NCI-H187 (cell line): ENCODE data around the gene GSX2.
A peak's percentile ranks its signal among the peaks of the same experiment; 100 is the strongest.
"Not testable (repeated sequence)": the region's sequence is repeated elsewhere in the genome, so short reads cannot be mapped to it uniquely, and the experiment has no call there.

Source experiments
- DNase-seq, 2 experiments: peaks; one replicate each; lab custom pipeline; 2025; lab: John Stamatoyannopoulos, UW

GSX2 gene

DNA sequence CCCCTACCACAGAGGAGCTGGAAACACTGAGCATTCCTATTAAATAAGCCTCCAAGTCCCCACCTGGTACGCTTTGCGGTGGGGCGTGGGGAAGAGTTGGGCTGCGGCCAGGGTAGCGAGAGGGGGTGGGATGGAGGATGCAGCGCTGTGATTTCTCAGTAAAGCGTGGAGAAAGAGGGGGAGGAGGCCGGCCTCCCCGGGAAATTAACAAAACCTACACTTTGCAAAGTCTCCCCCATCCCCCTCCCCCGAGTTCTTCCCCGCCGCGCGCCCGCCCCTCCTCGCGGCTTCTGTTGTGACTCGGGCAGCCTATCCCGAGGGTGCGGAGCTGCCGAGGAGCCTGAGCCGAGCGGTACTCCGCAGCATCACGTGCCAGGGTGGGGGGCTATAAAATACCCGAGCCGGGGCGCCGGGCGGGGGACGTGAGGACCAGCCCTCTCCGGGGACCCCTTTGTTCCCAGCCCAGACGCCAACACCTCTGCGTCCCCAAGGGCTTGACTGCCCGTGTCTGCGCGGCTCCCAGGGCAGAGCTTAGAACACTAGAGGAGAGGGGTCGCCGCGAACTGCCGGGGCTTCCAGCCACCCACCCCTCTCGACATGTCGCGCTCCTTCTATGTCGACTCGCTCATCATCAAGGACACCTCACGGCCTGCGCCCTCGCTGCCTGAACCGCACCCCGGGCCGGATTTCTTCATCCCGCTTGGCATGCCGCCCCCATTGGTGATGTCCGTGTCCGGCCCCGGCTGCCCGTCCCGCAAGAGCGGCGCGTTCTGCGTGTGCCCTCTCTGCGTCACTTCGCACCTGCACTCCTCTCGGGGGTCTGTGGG lies at the start of gene GSX2:
TSS of gene GSX2 (plus strand) at position 416 of the 827 bp plus-strand sequence. CDS start at position 598, 182 bp downstream.
- no peak for DNase-seq

DNA sequence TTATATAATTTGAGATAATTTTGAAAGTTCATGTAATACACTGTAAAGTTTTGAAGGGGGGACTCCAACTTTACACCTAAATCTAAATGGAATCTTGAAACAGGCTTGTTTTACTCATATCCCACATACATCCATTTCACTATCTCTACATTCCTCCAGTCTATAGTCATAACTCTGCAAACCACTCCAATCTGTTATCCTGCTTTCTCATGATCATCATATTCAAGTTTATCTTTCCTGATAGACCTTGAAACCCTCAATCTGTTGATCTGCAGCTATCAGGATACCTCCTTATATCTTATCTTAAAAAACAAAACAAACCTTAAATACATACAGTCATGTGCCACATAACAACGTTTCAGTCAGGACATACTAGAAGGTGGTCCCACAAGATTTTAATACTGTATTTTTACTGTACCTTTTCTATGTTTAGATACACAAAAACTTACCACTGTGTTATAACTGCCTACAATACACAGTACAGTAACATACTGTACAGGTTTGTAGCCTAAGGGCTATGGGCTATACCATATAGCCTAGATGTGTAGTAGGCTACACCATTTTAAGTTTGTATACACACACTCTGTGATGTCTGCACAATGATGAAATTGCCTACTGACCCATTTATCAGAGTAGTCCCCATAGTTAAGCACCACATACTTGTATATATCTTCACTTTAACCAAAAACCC lies 49.6 kb upstream of the GSX2 start:
- DNase-seq: no peak

DNA sequence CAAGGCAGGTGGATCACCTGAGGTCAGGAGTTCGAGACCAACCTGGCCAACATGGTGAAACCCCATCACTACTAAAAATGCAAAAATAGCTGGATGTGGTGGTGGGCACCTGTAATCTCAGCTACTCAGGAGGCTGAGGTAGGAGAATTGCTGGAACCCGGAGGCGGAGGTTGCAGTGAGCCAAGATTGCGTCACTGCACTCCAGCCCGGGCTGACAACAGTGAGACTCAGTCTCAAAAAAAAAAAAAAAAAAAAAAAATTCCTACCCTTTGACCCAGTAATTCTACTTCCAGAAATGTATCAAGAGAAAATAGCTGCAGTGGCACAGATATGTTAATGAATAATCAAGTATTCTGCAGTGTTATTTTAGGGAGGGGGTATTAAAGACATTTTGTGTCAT lies 46.6 kb upstream of the GSX2 start:
- DNase-seq: not testable (repeated sequence)

DNA sequence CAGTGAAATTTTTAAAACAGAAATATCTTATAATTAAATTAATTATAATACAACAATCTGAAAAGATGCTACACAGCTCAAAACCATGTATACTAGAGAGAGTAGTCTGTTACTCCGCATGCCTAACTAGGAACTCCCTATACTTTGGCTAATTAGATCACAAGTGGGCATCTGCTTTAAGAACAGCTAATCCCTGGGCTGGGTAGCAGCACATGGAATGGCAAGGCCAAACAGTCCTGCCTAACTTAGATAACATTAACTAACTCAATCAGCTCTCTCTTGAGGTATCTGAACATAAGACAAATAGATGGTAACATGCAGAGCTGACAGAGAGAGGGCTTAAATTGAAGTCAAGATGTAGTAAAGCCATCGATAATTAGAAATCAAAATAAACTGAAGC lies 45.5 kb upstream of the GSX2 start:
- no peak for DNase-seq

DNA sequence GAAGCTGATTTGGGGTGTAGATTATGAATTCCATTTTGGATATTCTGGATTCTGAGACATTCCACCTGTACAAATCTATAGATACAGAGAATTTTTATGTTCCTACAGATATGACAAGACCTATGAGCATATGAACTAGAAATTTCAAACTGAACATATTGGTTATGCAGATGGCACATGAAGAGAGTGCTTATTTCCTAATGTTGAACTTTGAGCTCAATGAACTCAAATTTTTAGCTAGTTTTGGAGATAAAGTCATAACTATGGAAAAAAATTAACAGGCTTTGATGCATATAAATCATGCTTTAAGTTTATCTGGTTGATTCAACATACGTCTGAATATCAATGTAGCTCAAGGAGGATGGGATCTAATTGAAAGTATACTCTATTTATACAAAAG lies 44.5 kb upstream of the GSX2 start:
- no peak for DNase-seq

DNA sequence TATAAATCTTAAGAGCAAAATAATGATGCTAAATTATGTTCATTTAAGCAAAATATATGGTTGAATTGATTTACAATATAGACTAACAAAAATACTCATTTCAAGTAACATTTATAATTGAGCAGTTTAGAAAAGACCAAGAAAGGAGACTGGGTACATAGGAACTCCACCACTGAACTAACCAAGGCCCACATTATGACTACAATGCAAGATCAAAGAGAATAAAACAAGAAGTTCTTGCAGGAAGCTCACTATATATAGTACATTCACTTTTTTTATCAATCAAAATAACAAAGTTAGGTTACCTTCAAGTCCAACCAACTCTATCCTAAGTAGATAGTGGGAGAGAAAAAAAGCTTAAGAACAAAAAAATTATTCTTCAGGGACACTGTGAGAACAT lies 43.6 kb upstream of the GSX2 start:
- no peak for DNase-seq

DNA sequence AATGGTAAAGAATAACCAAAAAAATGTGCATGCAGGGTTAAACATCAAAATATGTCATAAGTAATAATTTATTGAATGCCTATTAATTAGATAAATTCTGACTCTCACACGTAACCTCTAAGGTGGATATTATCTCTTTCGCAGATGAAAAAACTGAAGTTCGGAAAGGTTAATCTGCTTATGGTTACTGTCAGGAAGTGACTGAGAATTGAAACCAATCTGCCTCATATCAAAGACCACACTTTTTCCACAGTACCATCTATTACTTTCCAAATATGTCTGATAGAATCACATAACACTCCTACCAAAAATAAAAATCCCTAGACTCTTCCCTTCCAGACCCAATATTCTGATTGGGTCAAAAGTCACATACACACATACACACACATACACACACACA lies 41.8 kb upstream of the GSX2 start:
- DNase-seq: no peak

DNA sequence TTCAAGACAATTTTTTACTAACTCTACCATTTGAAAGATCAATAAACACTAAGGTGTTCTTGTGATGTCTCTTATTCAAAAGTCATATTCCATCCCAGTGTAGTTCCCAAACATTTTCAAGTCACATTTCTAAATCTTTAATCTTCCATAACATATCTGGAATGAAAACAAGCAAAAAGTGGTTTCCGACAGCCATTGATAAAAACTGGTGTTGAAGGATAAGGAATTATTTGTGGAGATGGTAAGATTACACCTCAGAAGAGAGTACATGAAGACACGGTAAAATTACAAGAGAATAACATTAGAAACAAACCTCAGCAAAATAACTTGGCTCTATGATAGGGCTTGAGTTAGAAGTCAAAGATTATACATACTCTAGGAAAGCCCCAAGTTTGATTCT lies 39.8 kb upstream of the GSX2 start:
- no peak for DNase-seq

DNA sequence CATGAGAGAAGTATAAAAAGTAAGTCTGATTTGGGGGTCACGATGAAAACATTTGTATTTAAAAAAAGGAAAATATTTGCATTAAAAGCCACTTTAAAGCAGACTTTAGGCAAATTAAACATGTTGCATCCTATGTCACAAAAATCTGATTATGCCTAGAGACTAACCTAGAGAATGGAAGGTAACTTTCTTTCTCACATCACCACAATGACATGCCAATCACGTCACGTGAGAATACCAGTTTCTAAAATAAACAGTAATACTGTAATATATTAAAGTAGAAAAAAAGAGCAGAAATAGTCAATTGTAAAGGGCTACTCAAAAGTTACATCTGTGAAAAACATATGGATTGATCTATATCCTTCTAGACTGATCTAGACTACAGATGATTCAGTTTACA lies 38.9 kb upstream of the GSX2 start:
- DNase-seq: no peak

DNA sequence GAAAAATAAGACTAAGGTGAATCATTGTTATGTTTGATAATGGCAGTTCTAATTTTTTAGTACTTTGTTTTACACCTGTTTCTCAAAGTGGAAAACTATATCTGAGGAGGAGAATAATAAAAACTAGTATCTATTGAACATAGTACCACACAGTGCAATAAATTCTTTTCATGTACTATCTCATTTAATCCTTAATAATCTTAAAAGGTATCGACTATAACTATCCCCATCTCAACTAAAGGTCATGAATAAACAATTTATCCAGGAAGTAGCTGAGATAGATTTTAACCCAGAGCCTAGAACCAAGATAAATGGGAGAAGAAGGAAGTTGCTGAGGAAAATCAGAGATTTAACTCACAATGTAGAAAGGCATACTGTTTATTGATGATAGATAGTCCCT lies 38.1 kb upstream of the GSX2 start:
- no peak for DNase-seq

DNA sequence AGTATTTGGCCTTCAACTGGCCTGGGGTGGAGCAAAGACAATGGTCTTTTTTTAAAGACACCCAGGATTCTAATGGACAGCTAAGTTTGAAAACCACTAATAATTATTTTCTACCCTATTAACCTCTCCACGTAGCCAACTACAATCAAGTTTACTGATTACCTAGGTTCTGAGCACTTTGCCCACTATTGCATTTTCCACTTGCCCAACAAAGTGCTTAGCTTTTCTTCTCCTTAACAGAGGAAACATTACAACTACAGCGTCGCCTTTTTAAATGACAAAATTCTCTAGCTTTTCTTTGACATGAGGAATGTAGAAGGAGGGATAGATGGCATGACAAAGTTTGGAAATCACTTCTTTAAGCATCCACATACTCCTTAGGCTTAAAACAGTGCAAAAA lies 37.6 kb upstream of the GSX2 start:
- no peak for DNase-seq

DNA sequence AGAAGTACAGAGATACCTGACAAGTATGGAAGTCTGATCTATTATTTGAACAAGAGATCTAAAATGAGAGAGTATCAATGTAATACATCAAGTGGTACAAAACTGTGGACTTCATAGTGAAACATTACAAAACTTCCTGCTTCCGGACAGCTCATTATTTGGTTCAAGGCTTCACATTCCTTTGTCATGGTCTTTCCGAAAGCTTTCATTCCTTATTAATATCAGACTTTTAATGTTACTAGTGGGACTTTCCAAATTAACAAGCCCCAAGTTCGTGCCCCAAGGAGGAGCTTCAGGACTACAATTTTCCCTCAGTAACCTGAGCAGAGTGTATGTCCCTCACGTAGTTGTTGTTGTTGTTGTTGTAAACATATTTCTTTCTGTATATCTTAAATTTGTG lies 36.7 kb upstream of the GSX2 start:
- DNase-seq: no peak

DNA sequence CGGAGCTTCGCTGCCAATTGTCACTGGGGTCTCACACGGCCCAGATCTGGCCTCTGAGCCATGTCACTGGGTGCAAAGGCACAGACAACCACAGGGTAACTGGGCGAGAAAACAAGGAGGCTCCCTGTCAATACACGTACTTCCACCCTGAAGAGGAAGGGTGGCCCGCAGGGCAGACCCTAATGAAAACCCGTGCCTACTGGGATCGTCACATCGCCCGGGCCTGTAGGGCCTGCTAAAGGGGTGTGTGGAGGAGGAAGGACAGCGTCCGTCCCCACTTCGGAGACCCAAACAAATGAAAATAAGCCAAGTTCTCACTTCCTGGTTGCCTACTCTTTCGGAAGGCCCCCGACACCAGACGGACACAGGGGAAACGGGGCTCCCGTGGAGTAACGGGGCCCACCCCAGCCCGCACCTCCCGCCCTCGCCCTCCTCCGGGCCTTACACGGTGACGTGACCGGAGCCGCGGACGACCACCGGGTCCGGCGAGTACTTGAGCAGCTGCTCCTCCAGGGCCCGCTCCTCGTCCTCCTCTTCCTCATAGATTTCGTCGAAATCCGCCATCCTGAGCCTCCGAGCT lies 36.1 kb upstream of the GSX2 start:
- DNase-seq: no peak

DNA sequence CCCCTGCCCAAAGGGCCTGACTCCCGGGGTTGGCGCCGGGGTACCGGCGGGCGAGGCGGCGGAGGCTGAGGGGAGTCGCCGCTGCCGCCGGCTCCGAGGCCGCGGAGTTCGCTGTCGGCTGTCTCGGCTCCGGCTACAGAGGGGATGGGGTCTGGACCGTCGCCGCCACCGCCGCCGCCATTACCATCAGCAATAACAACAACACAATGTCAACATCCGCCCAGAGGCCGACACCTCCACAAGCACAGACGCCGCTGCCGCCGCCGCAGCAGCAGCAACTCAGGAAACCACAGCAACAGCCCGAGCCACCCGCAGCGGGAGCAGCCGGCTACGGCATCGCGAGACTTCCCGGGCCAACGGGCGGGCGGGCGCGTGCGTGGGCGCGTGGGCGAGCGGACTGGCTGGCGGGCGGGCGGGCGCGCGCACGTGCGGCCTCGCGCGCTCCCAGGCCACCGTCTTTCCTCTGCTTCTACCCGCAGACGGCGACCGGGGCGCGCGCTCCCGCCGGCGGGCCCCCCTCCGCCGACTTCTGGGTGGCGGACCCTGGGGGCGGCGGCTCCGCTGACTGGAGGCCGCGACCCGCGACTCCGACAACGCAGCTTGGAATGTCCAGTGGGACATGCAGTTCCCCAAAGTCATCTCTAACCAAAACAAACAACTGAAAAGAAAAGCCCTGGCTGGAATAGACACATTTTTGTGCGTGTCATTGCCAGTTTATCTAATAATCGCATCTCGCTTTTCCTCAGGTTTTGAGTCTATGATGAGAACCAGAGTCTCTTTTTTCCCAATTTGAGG lies 35.4 kb upstream of the GSX2 start, which contains the start of gene CHIC2:
TSS of gene CHIC2 (minus strand) at position 289 of the 795 bp plus-strand sequence. CDS start 305 bp downstream, outside the sequence.
- DNase-seq: peak; percentile 76 to 90

DNA sequence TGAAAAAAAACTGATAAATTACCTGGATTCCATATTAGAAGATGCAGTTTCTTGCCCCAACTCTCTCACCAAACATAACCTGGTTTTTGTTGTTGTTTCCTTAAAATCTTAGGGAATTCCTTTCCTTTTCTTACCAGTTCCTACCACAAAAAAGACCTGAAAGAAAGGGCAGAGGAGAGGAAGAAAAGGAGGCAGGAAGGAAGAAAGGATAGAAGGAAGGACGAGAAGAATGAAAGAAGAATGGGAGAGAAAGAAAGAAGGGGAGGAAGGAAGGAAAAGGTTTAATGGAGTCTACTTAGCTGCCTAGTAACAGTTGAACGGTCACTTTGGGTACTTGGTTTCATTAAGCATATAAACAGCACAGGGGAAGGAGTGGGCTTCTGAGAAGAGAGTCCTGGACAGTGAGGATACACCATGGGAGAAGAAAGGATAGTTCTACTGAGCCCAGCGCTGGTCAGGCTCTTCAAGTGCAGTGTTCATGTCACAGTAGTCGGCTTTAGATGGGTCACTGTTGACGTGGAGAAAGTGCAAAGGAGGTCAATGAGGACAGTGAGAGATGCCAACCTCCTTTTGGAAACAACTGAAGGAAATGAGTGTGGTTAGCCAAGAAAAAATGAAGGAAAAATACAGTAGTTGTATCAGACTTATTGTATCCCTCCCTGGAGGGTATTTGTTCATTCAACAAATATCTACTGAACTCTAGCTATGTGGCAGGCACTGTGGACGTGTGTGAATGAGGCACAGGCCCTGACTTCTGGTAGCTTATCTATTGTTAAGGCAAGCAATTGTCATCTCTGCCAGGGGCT lies 34.5 kb upstream of the GSX2 start:
- no peak for DNase-seq

DNA sequence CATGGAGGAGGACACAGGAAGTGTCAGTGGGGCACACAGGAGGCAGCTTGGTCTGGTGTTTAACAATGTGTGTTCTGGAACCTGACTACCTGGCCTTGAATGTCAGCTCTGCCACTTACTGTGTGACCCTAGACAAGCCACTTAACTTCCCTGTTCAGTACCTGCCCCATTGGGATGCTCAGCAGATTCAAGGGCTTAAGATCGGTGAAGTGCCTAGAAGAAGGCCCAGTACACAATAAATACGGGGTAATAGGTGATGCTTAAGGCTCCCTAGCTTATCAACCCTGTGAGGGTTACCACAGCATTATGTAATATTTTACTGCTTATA lies 33.9 kb upstream of the GSX2 start:
- DNase-seq: no peak

DNA sequence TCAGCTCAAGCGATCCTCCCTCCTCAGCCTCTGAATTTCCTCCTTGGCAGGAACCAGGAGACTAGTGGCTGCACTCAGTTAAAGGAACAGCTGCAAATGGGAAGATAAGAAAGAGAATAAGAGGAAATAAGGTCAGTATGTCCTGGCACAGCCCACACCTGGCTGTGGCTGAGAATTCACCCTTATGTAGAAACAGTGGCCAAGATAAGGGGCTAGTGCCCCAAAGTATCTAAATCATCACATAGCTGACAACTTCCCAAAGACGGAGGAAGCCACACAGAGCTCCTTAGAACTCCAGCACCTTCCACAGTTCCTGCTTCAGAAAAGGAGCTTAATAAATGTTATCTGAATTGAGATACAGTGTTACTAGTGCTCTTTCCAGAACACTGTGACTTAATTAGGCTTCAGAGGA lies 33.2 kb upstream of the GSX2 start:
- DNase-seq: no peak

DNA sequence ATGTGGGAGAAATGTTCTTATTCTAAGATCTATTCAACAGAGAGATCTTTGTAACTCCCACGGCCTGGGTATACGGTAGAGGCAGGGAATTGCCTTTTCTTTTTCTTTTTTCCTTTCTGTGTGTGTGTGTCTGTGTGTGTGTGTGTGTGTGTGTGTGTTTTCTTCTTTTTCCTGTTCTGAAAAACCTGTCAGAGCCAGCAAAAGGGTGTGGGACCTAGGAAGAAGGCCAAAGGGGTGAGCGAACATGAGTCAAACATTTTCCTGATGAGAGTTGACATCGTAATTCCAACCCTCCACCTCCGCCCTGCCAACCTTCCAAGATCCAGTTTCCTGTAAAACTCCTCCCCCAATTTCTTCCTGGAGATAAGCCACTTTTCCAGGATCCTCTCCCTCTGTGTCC lies 32.8 kb upstream of the GSX2 start:
- no peak for DNase-seq

DNA sequence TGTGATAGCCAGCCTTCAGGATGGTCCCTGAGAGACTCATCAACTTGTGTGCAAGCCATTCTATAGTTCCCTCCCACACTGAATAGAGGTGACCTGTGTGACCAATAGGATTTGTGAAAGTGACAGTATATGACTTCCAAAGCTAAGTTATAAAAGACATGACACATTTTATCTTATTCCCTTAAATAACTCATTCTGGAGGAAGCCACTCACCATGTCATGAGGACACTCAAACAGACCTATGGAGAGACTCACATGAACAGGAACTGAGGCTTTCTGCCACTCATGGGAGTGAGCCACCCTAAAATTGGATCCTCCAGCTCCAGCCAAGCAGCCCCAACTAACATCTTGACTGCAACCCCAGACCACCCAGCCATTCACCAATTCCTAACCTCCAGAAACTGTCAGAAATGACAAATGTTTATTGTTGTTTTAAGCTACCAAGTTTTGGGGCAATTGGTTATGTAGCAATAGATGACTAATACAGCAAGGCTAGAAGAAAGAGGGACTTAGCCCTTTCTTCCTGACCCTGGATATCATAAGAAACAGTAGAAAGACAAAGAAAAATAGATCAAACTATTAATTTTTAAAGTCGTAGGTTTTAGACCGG lies 26.6 kb upstream of the GSX2 start:
- DNase-seq: no peak

DNA sequence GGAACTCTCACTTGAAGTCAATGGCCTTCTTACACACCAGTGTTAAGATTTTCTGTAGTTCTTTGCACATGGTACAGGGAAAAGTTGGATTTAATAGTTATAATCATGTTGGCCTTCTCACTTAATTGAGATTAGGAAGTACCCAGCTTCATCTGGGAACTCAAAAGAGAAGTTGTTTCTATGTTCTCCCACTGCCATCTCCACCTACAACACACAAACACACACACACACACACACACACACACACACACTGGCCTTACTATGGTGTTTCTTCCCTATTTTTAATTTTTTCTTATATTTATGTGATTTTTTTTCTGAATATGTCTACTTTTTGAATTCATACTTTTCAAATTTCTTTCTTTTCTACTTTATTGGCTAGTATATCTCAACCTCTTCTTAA lies 25.6 kb upstream of the GSX2 start:
- no peak for DNase-seq

DNA sequence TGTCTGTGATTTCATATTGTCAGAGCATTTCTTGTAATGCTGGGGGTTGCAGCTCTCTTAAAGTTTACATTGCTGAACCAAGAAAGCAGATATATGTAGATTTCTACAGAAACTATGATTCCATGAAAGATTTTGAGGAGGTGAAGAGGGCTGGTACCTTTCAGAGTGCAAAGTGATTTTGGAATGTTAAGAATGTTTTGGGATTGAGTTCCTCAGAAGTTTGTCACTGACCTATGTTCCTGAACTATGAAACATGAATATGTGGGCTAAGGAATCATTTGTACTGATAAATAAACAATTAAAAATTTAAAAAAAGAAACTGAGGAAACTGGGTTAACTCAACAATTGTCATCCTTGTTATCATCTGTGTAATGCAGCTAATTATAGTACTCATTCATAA lies 23.3 kb upstream of the GSX2 start:
- DNase-seq: no peak
